Gastroesophageal sphincter (tissue), 3 donors: Measurements from ENCODE around the gene ZC3HAV1.

Source experiments
- CTCF ChIP-seq, 4 experiments: fragments of 200-600 bp in 2 of 4; fragments of 450-650 bp in 2 of 4; sonication (generic) in 1 of 4; IDR thresholded peaks; one replicate each; pipeline ENCODE4 v1.5.1; 2017 to 2019; ENCODE audit warnings: antibody characterized with exemption in 4 of 4, mild to moderate bottlenecking in 2 of 4, moderate library complexity in 2 of 4
- EP300 ChIP-seq: sonication (generic); formaldehyde crosslinking; IDR thresholded peaks from one replicate; pipeline ENCODE4 v1.6.1; 2017; ENCODE audit warnings: antibody characterized with exemption, mild to moderate bottlenecking

- TF ChIP-seq CTCF (IDR thresholded peaks at IDR 0.05): no peak
- no peak for TF ChIP-seq EP300
Measured at GRCh38 chr7:139033346-139034114, 76.0 kb downstream of the ZC3HAV1 start.
